HK-2 (cell line): ENCODE measurements around the gene SLC34A2.
"Not testable (repeated sequence)": the region's sequence is repeated elsewhere in the genome, so short reads cannot be mapped to it uniquely, and the experiment has no call there.

ENCODE experiments used
- DNase-seq: peaks from one replicate; pipeline ENCODE4 v3.0.0-alpha.2; 2018; ENCODE audit not compliant: unreplicated experiment

The SLC34A2 gene

GRCh38 chr4:25654971-25655963 lies at the start of gene SLC34A2:
SLC34A2 (plus strand) TSS chr4:25655851; CDS start chr4:25662501, 6,650 bp downstream.
- peak; percentile 24 for DNase-seq

- peak; percentile 29 for DNase-seq
These were observed 47.0 kb upstream of the SLC34A2 start for GRCh38 chr4:25608644-25609043.

GRCh38 chr4:25609976-25610375 lies 45.7 kb upstream of the SLC34A2 start:
- no peak for DNase-seq

GRCh38 chr4:25613613-25614012 lies 42.0 kb upstream of the SLC34A2 start:
- DNase-seq: not testable (repeated sequence)

- no peak for DNase-seq
These were observed 40.8 kb upstream of the SLC34A2 start for GRCh38 chr4:25614807-25615206.

- DNase-seq: peak; percentile 62
These were observed 34.4 kb upstream of the SLC34A2 start for GRCh38 chr4:25621027-25621930.

- no peak for DNase-seq
These were observed 31.0 kb upstream of the SLC34A2 start for GRCh38 chr4:25624616-25625015.

- no peak for DNase-seq
These were observed 27.2 kb upstream of the SLC34A2 start for GRCh38 chr4:25628451-25628850.

- no peak for DNase-seq
These were observed 23.5 kb upstream of the SLC34A2 start for GRCh38 chr4:25632135-25632534.

GRCh38 chr4:25633541-25633940 lies 22.1 kb upstream of the SLC34A2 start:
- DNase-seq: no peak

- no peak for DNase-seq
These were observed 20.1 kb upstream of the SLC34A2 start for GRCh38 chr4:25635501-25635900.

GRCh38 chr4:25637581-25638220 lies 17.9 kb upstream of the SLC34A2 start:
- no peak for DNase-seq

GRCh38 chr4:25638221-25638601 lies 17.4 kb upstream of the SLC34A2 start:
- DNase-seq: peak; percentile 5

- DNase-seq: no peak
These were observed 16.8 kb upstream of the SLC34A2 start for GRCh38 chr4:25638806-25639205.

- DNase-seq: no peak
These were observed 5.3 kb upstream of the SLC34A2 start for GRCh38 chr4:25650311-25650710.

GRCh38 chr4:25651682-25652081 lies 4.0 kb upstream of the SLC34A2 start:
- no peak for DNase-seq

- peak; percentile 16 for DNase-seq
These were observed 1.4 kb upstream of the SLC34A2 start for GRCh38 chr4:25654031-25654970.

GRCh38 chr4:25656031-25656430 lies 380 bp downstream of the SLC34A2 start:
- DNase-seq: no peak

- no peak for DNase-seq
These were observed 2.7 kb downstream of the SLC34A2 start for GRCh38 chr4:25658357-25658771.

- no peak for DNase-seq
These were observed 3.1 kb downstream of the SLC34A2 start for GRCh38 chr4:25658777-25659176.

GRCh38 chr4:25661441-25661840 lies 5.8 kb downstream of the SLC34A2 start:
- DNase-seq: not testable (repeated sequence)
